Adrenal gland (tissue), 5 donors: ENCODE data around the gene ZNF578.

Experiments
- POLR2A ChIP-seq, 2 donors: fragments of 450-650 bp; IDR thresholded peaks; one replicate each; pipeline ENCODE4 v1.6.1; 2017; ENCODE audit warnings: antibody characterized with exemption in 2 of 2, mild to moderate bottlenecking in 2 of 2, moderate library complexity in 1 of 2
- TF ChIP-seq, protein P1 (sequence below), 6 experiments: fragments of 450-650 bp in 4 of 6; fragments of 200-600 bp in 2 of 6; sonication (generic) in 1 of 6; IDR thresholded peaks; 1 replicate in 5 of 6; 2 replicates in 1 of 6; pipeline versions ENCODE4 v1.5.1 to v1.8.0; 2016 to 2021; ENCODE audit warnings: antibody characterized with exemption in 6 of 6, mild to moderate bottlenecking in 2 of 6, moderate library complexity in 1 of 6
- donor health status: DM: no; HTN: no; CAD: no.

DNA sequence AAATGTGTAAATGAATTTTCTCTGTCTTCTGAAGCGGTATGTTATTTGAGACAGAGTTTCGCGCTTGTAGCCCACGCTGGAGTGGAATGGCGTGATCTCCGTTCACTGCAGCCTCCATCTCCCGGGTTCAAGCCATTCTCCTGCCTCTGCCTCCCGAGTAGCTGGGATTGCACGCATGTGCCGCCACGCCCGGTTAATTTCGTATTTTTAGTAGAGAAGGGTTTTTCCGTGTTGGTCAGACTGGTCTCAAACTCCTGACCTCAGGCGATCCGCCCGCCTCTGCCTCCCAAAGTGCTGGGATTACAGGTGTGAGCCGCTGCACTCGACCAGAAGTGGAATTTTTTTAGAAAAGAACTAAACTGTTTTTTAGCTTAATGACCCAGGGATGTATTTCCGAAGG, 70.7 kb downstream of the ZNF578 start:
- TF ChIP-seq, protein P1, sequence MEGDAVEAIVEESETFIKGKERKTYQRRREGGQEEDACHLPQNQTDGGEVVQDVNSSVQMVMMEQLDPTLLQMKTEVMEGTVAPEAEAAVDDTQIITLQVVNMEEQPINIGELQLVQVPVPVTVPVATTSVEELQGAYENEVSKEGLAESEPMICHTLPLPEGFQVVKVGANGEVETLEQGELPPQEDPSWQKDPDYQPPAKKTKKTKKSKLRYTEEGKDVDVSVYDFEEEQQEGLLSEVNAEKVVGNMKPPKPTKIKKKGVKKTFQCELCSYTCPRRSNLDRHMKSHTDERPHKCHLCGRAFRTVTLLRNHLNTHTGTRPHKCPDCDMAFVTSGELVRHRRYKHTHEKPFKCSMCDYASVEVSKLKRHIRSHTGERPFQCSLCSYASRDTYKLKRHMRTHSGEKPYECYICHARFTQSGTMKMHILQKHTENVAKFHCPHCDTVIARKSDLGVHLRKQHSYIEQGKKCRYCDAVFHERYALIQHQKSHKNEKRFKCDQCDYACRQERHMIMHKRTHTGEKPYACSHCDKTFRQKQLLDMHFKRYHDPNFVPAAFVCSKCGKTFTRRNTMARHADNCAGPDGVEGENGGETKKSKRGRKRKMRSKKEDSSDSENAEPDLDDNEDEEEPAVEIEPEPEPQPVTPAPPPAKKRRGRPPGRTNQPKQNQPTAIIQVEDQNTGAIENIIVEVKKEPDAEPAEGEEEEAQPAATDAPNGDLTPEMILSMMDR (IDR thresholded peaks at IDR 0.05), result no peak
- TF ChIP-seq POLR2A (IDR thresholded peaks at IDR 0.05), result no peak
